Measurements from ENCODE around the gene HDAC9. TPM values are rescaled to one million over a fixed set of nuclear protein-coding genes. Genes with fewer than 3 reads are reported as not detected.

HDAC9 gene
- total RNA-seq, 1 experiment from 2014 or later, result 11.3 TPM

- H3K4me1 Mint-ChIP-seq (ENCODE audit: insufficient read depth, unreplicated experiment), result peaks cover 6% of the 10 kb centered on the region
- intact Hi-C loops (cut with micrococcal nuclease), result no loop called here
- ChIA-PET CTCF (no interaction called here), POLR2A (no interaction called here)
- no TSS peak for BruUV-seq (replicated peaks)
- no peak for DNase-seq (ENCODE audit: unreplicated experiment)
- H3K36me3 Mint-ChIP-seq (ENCODE audit: insufficient read depth, unreplicated experiment), result no peaks in the 10 kb centered on the region
- H3K4me3 Mint-ChIP-seq (ENCODE audit: unreplicated experiment), result no peak overlapping the region
- TF ChIP-seq CTCF (IDR thresholded peaks at IDR 0.05; ENCODE audit: unreplicated experiment), result no peak
- H3K27ac Mint-ChIP-seq (ENCODE audit: low read depth, unreplicated experiment), result no peak overlapping the region
- H3K27me3 Mint-ChIP-seq (ENCODE audit: insufficient read depth, unreplicated experiment), result no peaks in the 10 kb centered on the region
- no peaks in the 10 kb centered on the region for H3K9me3 Mint-ChIP-seq (ENCODE audit: unreplicated experiment)
Observed at GRCh38 chr7:18777314-18777713, 281.8 kb downstream of the HDAC9 start.

- H3K4me3 Mint-ChIP-seq (ENCODE audit: unreplicated experiment), result no peak overlapping the region
- no peak for DNase-seq (ENCODE audit: unreplicated experiment)
- H3K36me3 Mint-ChIP-seq (ENCODE audit: insufficient read depth, unreplicated experiment), result no peaks in the 10 kb centered on the region
- intact Hi-C loops (cut with micrococcal nuclease), result no loop called here
- no peaks in the 10 kb centered on the region for H3K27me3 Mint-ChIP-seq (ENCODE audit: insufficient read depth, unreplicated experiment)
- ChIA-PET CTCF (interaction anchor here (0.6 to 1.2 kb wide), 2 partner anchors 79 to 113 kb away, joined by 3 read pairs; no protein-coding TSS in a partner anchor), POLR2A (no interaction called here)
- H3K9me3 Mint-ChIP-seq (ENCODE audit: unreplicated experiment), result no peaks in the 10 kb centered on the region
- no peak for TF ChIP-seq CTCF (IDR thresholded peaks at IDR 0.05; ENCODE audit: unreplicated experiment)
- H3K4me1 Mint-ChIP-seq (ENCODE audit: insufficient read depth, unreplicated experiment), result peaks cover 5% of the 10 kb centered on the region
- BruUV-seq (replicated peaks), result no TSS peak
- no peak overlapping the region for H3K27ac Mint-ChIP-seq (ENCODE audit: low read depth, unreplicated experiment)
Observed at GRCh38 chr7:18778594-18778993, 283.0 kb downstream of the HDAC9 start.

GRCh38 chr7:18780266-18780665 is 284.7 kb downstream of the HDAC9 start:
- Mint-ChIP-seq H3K36me3 (ENCODE audit: insufficient read depth, unreplicated experiment) (no peaks in the 10 kb centered on the region), H3K9me3 (ENCODE audit: unreplicated experiment) (no peaks in the 10 kb centered on the region), H3K27me3 (ENCODE audit: insufficient read depth, unreplicated experiment) (no peaks in the 10 kb centered on the region), H3K4me1 (ENCODE audit: insufficient read depth, unreplicated experiment) (peaks cover 5% of the 10 kb centered on the region), H3K4me3 (ENCODE audit: unreplicated experiment) (no peak overlapping the region), H3K27ac (ENCODE audit: low read depth, unreplicated experiment) (no peak overlapping the region)
- no peak for DNase-seq (ENCODE audit: unreplicated experiment)
- POLR2A ChIA-PET, result no interaction called here
- no TSS peak for BruUV-seq (replicated peaks)
- intact Hi-C loops (cut with micrococcal nuclease), result no loop called here
- TF ChIP-seq CTCF (IDR thresholded peaks at IDR 0.05; ENCODE audit: unreplicated experiment), result no peak
- CTCF ChIA-PET, result interaction anchor here (0.7 kb wide), 2 partner anchors 114 to 186 kb away, joined by 3 to 4 read pairs; no protein-coding TSS in a partner anchor

- CTCF ChIA-PET, result interaction anchor here (0.7 to 1.2 kb wide), 3 partner anchors 15 to 187 kb away, joined by 3 read pairs; no protein-coding TSS in a partner anchor
- Mint-ChIP-seq H3K36me3 (ENCODE audit: insufficient read depth, unreplicated experiment) (no peaks in the 10 kb centered on the region), H3K4me3 (ENCODE audit: unreplicated experiment) (no peak overlapping the region), H3K4me1 (ENCODE audit: insufficient read depth, unreplicated experiment) (peaks cover 5% of the 10 kb centered on the region), H3K27me3 (ENCODE audit: insufficient read depth, unreplicated experiment) (no peaks in the 10 kb centered on the region), H3K9me3 (ENCODE audit: unreplicated experiment) (no peaks in the 10 kb centered on the region), H3K27ac (ENCODE audit: low read depth, unreplicated experiment) (no peak overlapping the region)
- POLR2A ChIA-PET, result no interaction called here
- intact Hi-C loops (cut with micrococcal nuclease), result no loop called here
- no peak for TF ChIP-seq CTCF (IDR thresholded peaks at IDR 0.05; ENCODE audit: unreplicated experiment)
- BruUV-seq (replicated peaks), result no TSS peak
- DNase-seq (ENCODE audit: unreplicated experiment), result no peak
Observed at GRCh38 chr7:18780938-18781337, 285.4 kb downstream of the HDAC9 start.

All from MCF 10A (cell line).